ENCODE data around the gene TSPO2. TPM values are rescaled to one million over a fixed set of nuclear protein-coding genes. Genes with fewer than 3 reads are reported as not detected.
A peak's percentile ranks its signal among the peaks of the same experiment; 100 is the strongest.

TSPO2 gene
- total and polyA plus RNA-seq, 9 of the 15 experiments (the other 6 are each of a cell fraction or from before 2014, with no cell fraction given) = not detected

DNA sequence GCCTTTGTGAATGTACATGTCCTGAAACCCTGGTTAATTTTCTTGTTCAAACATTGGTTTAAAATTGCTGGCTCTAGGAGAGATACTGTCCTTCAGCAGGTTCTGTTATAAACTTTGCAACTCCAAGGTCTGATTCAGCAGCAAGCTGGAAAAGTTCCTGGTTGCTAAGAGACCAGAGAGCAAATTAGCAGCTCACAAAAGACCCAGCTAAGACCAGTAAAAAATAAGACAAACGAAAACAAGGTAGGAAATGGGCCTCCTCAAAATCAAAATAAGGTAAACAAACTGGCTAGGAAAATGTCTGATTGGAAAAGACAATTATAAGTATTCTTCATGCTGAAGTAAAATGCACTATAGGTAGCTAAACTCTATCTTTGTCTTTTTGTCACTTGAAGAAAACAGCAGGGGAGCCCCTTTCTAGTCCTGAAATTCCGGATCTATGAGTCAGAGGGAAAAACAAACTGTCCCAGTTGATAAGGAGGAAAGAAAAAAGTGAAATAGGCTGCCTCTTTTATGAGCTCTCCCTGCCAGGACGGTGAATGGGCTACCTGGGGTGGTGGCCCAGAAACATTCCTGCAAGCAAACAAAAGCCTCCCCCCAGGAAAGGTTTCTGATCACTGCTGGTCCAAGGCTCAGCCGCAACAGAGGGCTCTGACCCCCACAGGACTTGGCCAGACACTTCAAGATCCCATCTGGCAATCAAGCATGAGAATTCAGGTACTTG, 44.9 kb upstream of the TSPO2 start (continued):
- no peak for TF ChIP-seq SMC3 (conservative IDR thresholded peaks at IDR 0.05; ENCODE audit: insufficient read depth, low read depth, low read length)
- TF ChIP-seq ZNF212 (CRISPR knock-in tag; IDR thresholded peaks at IDR 0.05) = no peak
- no peak for TF ChIP-seq ZNF408 (CRISPR knock-in tag; IDR thresholded peaks at IDR 0.05; ENCODE audit: low read depth)
- TF ChIP-seq PRDM10 (IDR thresholded peaks at IDR 0.05; ENCODE audit: partially characterized antibody) = peak; percentile 24
- no peak for TF ChIP-seq FOXK1 (CRISPR knock-in tag; IDR thresholded peaks at IDR 0.05; ENCODE audit: borderline replicate concordance)
- TF ChIP-seq NCOR1 (IDR thresholded peaks at IDR 0.05) = no peak; the same call in 1 of the 2 replicates
- no peak for TF ChIP-seq COPS2 (conservative IDR thresholded peaks at IDR 0.05)

All from K562 (cell line).